ENCODE results near the gene BCAR1. TPM values are rescaled to one million over a fixed set of nuclear protein-coding genes. Genes with fewer than 3 reads are reported as not detected.

The BCAR1 gene
- total RNA-seq, 1 experiment from 2014 or later: 95.6 TPM

GRCh38 chr16:75179208-75179607, 72.2 kb downstream of the BCAR1 start (continued):
- TF ChIP-seq, protein P1, sequence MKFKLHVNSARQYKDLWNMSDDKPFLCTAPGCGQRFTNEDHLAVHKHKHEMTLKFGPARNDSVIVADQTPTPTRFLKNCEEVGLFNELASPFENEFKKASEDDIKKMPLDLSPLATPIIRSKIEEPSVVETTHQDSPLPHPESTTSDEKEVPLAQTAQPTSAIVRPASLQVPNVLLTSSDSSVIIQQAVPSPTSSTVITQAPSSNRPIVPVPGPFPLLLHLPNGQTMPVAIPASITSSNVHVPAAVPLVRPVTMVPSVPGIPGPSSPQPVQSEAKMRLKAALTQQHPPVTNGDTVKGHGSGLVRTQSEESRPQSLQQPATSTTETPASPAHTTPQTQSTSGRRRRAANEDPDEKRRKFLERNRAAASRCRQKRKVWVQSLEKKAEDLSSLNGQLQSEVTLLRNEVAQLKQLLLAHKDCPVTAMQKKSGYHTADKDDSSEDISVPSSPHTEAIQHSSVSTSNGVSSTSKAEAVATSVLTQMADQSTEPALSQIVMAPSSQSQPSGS (CRISPR knock-in tag; IDR thresholded peaks at IDR 0.05; ENCODE audit: borderline replicate concordance, low read depth): no peak
- TF ChIP-seq ESRRA (CRISPR knock-in tag; IDR thresholded peaks at IDR 0.05; ENCODE audit: borderline replicate concordance): no peak
- no peak for TF ChIP-seq RELA (CRISPR knock-in tag; IDR thresholded peaks at IDR 0.05; ENCODE audit: borderline replicate concordance)
- TF ChIP-seq SMAD4 (CRISPR knock-in tag; IDR thresholded peaks at IDR 0.05): no peak
- no peak for TF ChIP-seq ZMAT4 (CRISPR knock-in tag; IDR thresholded peaks at IDR 0.05)
- TF ChIP-seq USF2 (CRISPR knock-in tag; IDR thresholded peaks at IDR 0.05): no peak
- TF ChIP-seq, protein P2, sequence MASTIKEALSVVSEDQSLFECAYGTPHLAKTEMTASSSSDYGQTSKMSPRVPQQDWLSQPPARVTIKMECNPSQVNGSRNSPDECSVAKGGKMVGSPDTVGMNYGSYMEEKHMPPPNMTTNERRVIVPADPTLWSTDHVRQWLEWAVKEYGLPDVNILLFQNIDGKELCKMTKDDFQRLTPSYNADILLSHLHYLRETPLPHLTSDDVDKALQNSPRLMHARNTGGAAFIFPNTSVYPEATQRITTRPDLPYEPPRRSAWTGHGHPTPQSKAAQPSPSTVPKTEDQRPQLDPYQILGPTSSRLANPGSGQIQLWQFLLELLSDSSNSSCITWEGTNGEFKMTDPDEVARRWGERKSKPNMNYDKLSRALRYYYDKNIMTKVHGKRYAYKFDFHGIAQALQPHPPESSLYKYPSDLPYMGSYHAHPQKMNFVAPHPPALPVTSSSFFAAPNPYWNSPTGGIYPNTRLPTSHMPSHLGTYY (CRISPR knock-in tag; IDR thresholded peaks at IDR 0.05): no peak
- TF ChIP-seq OVOL2 (CRISPR knock-in tag; IDR thresholded peaks at IDR 0.05; ENCODE audit: borderline replicate concordance): no peak

Other genes with a start within 250 kb of the BCAR1 start
- gene LDHD, start 134.8 kb downstream of the BCAR1 start, total RNA-seq (2021): 12.3 to 12.6 TPM (median 12.3 TPM) in 3 replicates
- gene ZFP1, start 103.1 kb downstream of the BCAR1 start, total RNA-seq (2021): 9.7 to 11.7 TPM (median 10.3 TPM) in 3 replicates
- gene CTRB2, start 44.5 kb downstream of the BCAR1 start, total RNA-seq (2021): 5.8 to 11.8 TPM (median 6.8 TPM) in 3 replicates
- gene CTRB1, start 32.6 kb downstream of the BCAR1 start, total RNA-seq (2021): 3.9 to 5.7 TPM (median 5.7 TPM) in 3 replicates
- gene CFDP1, start 181.9 kb upstream of the BCAR1 start, total RNA-seq (2021): 79.2 to 102 TPM (median 98.0 TPM) in 3 replicates
- 45.6 to 53.4 TPM (median 52.0 TPM) in 3 replicates for gene TMEM170A, start 213.1 kb upstream of the BCAR1 start, total RNA-seq (2021)
- gene CHST6, start 243.8 kb upstream of the BCAR1 start, total RNA-seq (2021): 20.2 to 23.2 TPM (median 23.1 TPM) in 3 replicates

Measured in WTC11 (cell line).